ENCODE measurements around the gene MAP3K21.

MAP3K21 gene

GRCh38 chr1:233366575-233366974 is 39.1 kb downstream of the MAP3K21 start:
- no peaks in the 10 kb centered on the region for H3K4me1 ChIP-seq (ENCODE audit: control insufficient read depth, low read length)
- no peaks in the 10 kb centered on the region for H3K27me3 ChIP-seq (ENCODE audit: control insufficient read depth, low read length)
- TF ChIP-seq CTCF (IDR thresholded peaks at IDR 0.05; ENCODE audit: low read depth, low read length, poor library complexity, severe bottlenecking) (no peak), EZH2phosphoT487 (IDR thresholded peaks at IDR 0.05; ENCODE audit: borderline replicate concordance, low read length) (no peak)
- H3K9me2 ChIP-seq (replicated peaks; ENCODE audit: control insufficient read depth, low read length), result no peaks in the 10 kb centered on the region
- no peaks in the 10 kb centered on the region for H4K20me1 ChIP-seq (ENCODE audit: control insufficient read depth, insufficient read depth, low read depth, low read length)
- no peaks in the 10 kb centered on the region for H3K9me3 ChIP-seq (ENCODE audit: control insufficient read depth, insufficient read depth, low read length)
- H3F3A ChIP-seq (ENCODE audit: control insufficient read depth, insufficient read depth), result no peaks in the 10 kb centered on the region
- H3K4me2 ChIP-seq (ENCODE audit: low read length), result no peak overlapping the region
- no peak overlapping the region for H3K27ac ChIP-seq (ENCODE audit: low read depth, low read length)
- H3K4me3 ChIP-seq (ENCODE audit: low read length), result no peak overlapping the region
- no peaks in the 10 kb centered on the region for H3K36me3 ChIP-seq (ENCODE audit: control insufficient read depth, low read length)
- H3K79me2 ChIP-seq (ENCODE audit: control insufficient read depth, low read length), result no peaks in the 10 kb centered on the region

GRCh38 chr1:233367057-233367803 is 39.7 kb downstream of the MAP3K21 start:
- no peaks in the 10 kb centered on the region for H4K20me1 ChIP-seq (ENCODE audit: control insufficient read depth, insufficient read depth, low read depth, low read length)
- H3F3A ChIP-seq (ENCODE audit: control insufficient read depth, insufficient read depth), result no peaks in the 10 kb centered on the region
- TF ChIP-seq EZH2phosphoT487 (IDR thresholded peaks at IDR 0.05; ENCODE audit: borderline replicate concordance, low read length), result no peak
- TF ChIP-seq CTCF (IDR thresholded peaks at IDR 0.05; ENCODE audit: low read depth, low read length, poor library complexity, severe bottlenecking), result no peak
- no peaks in the 10 kb centered on the region for H3K4me1 ChIP-seq (ENCODE audit: control insufficient read depth, low read length)
- H3K79me2 ChIP-seq (ENCODE audit: control insufficient read depth, low read length), result no peaks in the 10 kb centered on the region
- no peak overlapping the region for H3K27ac ChIP-seq (ENCODE audit: low read depth, low read length)
- H3K4me3 ChIP-seq (ENCODE audit: low read length), result no peak overlapping the region
- no peaks in the 10 kb centered on the region for H3K36me3 ChIP-seq (ENCODE audit: control insufficient read depth, low read length)
- no peak overlapping the region for H3K4me2 ChIP-seq (ENCODE audit: low read length)
- H3K9me2 ChIP-seq (replicated peaks; ENCODE audit: control insufficient read depth, low read length), result no peaks in the 10 kb centered on the region
- no peaks in the 10 kb centered on the region for H3K27me3 ChIP-seq (ENCODE audit: control insufficient read depth, low read length)
- H3K9me3 ChIP-seq (ENCODE audit: control insufficient read depth, insufficient read depth, low read length), result no peaks in the 10 kb centered on the region

GRCh38 chr1:233368106-233368788 is 40.7 kb downstream of the MAP3K21 start:
- Histone ChIP-seq H3K4me3 (ENCODE audit: low read length) (no peak overlapping the region), H3K27ac (ENCODE audit: low read depth, low read length) (no peak overlapping the region), H4K20me1 (ENCODE audit: control insufficient read depth, insufficient read depth, low read depth, low read length) (no peaks in the 10 kb centered on the region), H3F3A (ENCODE audit: control insufficient read depth, insufficient read depth) (no peaks in the 10 kb centered on the region), H3K27me3 (ENCODE audit: control insufficient read depth, low read length) (no peaks in the 10 kb centered on the region), H3K4me1 (ENCODE audit: control insufficient read depth, low read length) (no peaks in the 10 kb centered on the region), H3K36me3 (ENCODE audit: control insufficient read depth, low read length) (no peaks in the 10 kb centered on the region), H3K9me3 (ENCODE audit: control insufficient read depth, insufficient read depth, low read length) (no peaks in the 10 kb centered on the region), H3K79me2 (ENCODE audit: control insufficient read depth, low read length) (no peaks in the 10 kb centered on the region), H3K9me2 (replicated peaks; ENCODE audit: control insufficient read depth, low read length) (no peaks in the 10 kb centered on the region), H3K4me2 (ENCODE audit: low read length) (no peak overlapping the region)
- TF ChIP-seq CTCF (IDR thresholded peaks at IDR 0.05; ENCODE audit: low read depth, low read length, poor library complexity, severe bottlenecking), result no peak
- TF ChIP-seq EZH2phosphoT487 (IDR thresholded peaks at IDR 0.05; ENCODE audit: borderline replicate concordance, low read length), result no peak

Measured in DOHH2 (cell line).